LHCN-M2 (cell line): ENCODE data around the gene TMEM94. TPM values are rescaled to one million over a fixed set of nuclear protein-coding genes. Genes with fewer than 3 reads are reported as not detected.
"Not testable (repeated sequence)": the region's sequence is repeated elsewhere in the genome, so short reads cannot be mapped to it uniquely, and the experiment has no call there.

ENCODE experiments used
- DNase-seq: peaks from one replicate; pipeline ENCODE4 v3.0.0-alpha.2; 2012; ENCODE audit warnings: low read depth
- total RNA-seq: library from RNA; depleted of rRNA; stranded (reverse); fragments of >200 nt; gene quantifications from 2 replicates; pipeline ENCODE4 v1.2.3, GENCODE V29; 2014

Gene TMEM94
- total RNA-seq, 1 experiment from 2014 or later = 57.1 TPM

- DNase-seq = no peak
These were observed 20.5 kb downstream of the TMEM94 start for GRCh38 chr17:75476752-75477489.

GRCh38 chr17:75477490-75477862 lies 21.0 kb downstream of the TMEM94 start:
- not testable (repeated sequence) for DNase-seq

- no peak for DNase-seq
These were observed 22.1 kb downstream of the TMEM94 start for GRCh38 chr17:75478508-75478907.

GRCh38 chr17:75480281-75480680 lies 23.8 kb downstream of the TMEM94 start:
- no peak for DNase-seq

- no peak for DNase-seq
These were observed 25.0 kb downstream of the TMEM94 start for GRCh38 chr17:75481194-75482068.

GRCh38 chr17:75482098-75482942 lies 25.9 kb downstream of the TMEM94 start:
- DNase-seq = no peak

- DNase-seq = no peak
These were observed 29.3 kb downstream of the TMEM94 start for GRCh38 chr17:75485688-75486087.

GRCh38 chr17:75486151-75486550 lies 29.7 kb downstream of the TMEM94 start:
- DNase-seq = no peak

GRCh38 chr17:75486951-75487350 lies 30.5 kb downstream of the TMEM94 start:
- no peak for DNase-seq

- DNase-seq = no peak
These were observed 31.1 kb downstream of the TMEM94 start for GRCh38 chr17:75487351-75488070.

- DNase-seq = no peak
These were observed 32.5 kb downstream of the TMEM94 start for GRCh38 chr17:75488693-75489510.

GRCh38 chr17:75489511-75489955 lies 33.1 kb downstream of the TMEM94 start:
- DNase-seq = no peak

GRCh38 chr17:75490173-75490743 lies 33.8 kb downstream of the TMEM94 start:
- DNase-seq = no peak

GRCh38 chr17:75490953-75491649 lies 34.7 kb downstream of the TMEM94 start:
- no peak for DNase-seq

- no peak for DNase-seq
These were observed 35.2 kb downstream of the TMEM94 start for GRCh38 chr17:75491680-75492079.

- DNase-seq = no peak
These were observed 36.2 kb downstream of the TMEM94 start for GRCh38 chr17:75492555-75493168.

GRCh38 chr17:75493476-75494129 lies 37.2 kb downstream of the TMEM94 start:
- DNase-seq = no peak

- DNase-seq = no peak
These were observed 38.0 kb downstream of the TMEM94 start for GRCh38 chr17:75494326-75494877.
